SK-N-SH (cell line): ENCODE results near the gene TIAM1. TPM values are rescaled to one million over a fixed set of nuclear protein-coding genes. Genes with fewer than 3 reads are reported as not detected.

Source experiments
- CTCF ChIA-PET: fragments of 300-600, 350-600 bp; formaldehyde crosslinking; extraction: SDS; loops from one replicate; lab custom pipeline; 2021; lab: Yijun Ruan, JAX
- POLR2A ChIA-PET: fragments of 350-600 bp; sonication (Branson Sonifier 250); formaldehyde crosslinking; extraction: SDS; loops from one replicate; lab custom pipeline; 2020; ENCODE audit warnings: antibody characterized with exemption, inconsistent platforms; lab: Yijun Ruan, JAX
- DNase-seq: peaks from one replicate; pipeline ENCODE4 v3.0.0; 2012
- H2AFZ ChIP-seq: fragments of 200-600 bp; sonication (generic); 2 replicates; pipeline ENCODE4 v1.8.1; 2016; ENCODE audit warnings: antibody characterized with exemption, mild to moderate bottlenecking, low read depth
- H3F3A ChIP-seq: fragments of 200-600 bp; sonication (generic); replicated peaks from 2 replicates; pipeline ENCODE3; 2016; ENCODE audit warnings: antibody characterized with exemption, mild to moderate bottlenecking; ENCODE audit not compliant: insufficient read depth
- H3K27ac ChIP-seq, 2 experiments: fragments of 200-500 bp in 1 of 2; fragments of 200-600 bp in 1 of 2; sonication (Bioruptor generic) in 1 of 2; sonication (generic), shearing (Covaris generic) in 1 of 2; 2 replicates each; pipeline versions ENCODE4 v1.5.1 to v1.6.1; 2014 to 2016; ENCODE audit warnings: low read depth in 2 of 2, inconsistent platforms in 1 of 2, low read length in 1 of 2, mild to moderate bottlenecking in 1 of 2, mixed read lengths in 1 of 2
- H3K27me3 ChIP-seq: fragments of 200-600 bp; sonication (generic), shearing (Covaris generic); 2 replicates; pipeline ENCODE4 v1.6.1; 2016; ENCODE audit warnings: mixed run types; ENCODE audit not compliant: insufficient read depth
- H3K36me3 ChIP-seq, 2 experiments: fragments of 200-500 bp in 1 of 2; fragments of 200-600 bp in 1 of 2; sonication (Bioruptor generic) in 1 of 2; sonication (generic) in 1 of 2; replicated peaks in 1 of 2; 2 replicates each; pipeline versions ENCODE3 to v1.5.1; 2014 to 2016; ENCODE audit warnings: low read length in 1 of 2, mild to moderate bottlenecking in 1 of 2; ENCODE audit not compliant: insufficient read depth in 2 of 2, control insufficient read depth in 1 of 2
- H3K4me1 ChIP-seq, 2 experiments: fragments of 200-500 bp in 1 of 2; fragments of 200-600 bp in 1 of 2; sonication (Bioruptor generic) in 1 of 2; sonication (generic), shearing (Covaris generic) in 1 of 2; 2 replicates each; pipeline versions ENCODE4 v1.5.1 to v1.6.1; 2014 to 2016; ENCODE audit warnings: low read depth in 1 of 2, low read length in 1 of 2, mixed run types in 1 of 2; ENCODE audit not compliant: insufficient read depth in 2 of 2, control insufficient read depth in 1 of 2
- H3K4me2 ChIP-seq: fragments of 200-600 bp; sonication (generic), shearing (Covaris generic); 2 replicates; pipeline ENCODE4 v1.6.1; 2017; ENCODE audit warnings: mixed run types
- H3K4me3 ChIP-seq, 2 experiments: fragments of 200-500 bp in 1 of 2; fragments of 200-600 bp in 1 of 2; sonication (Bioruptor generic) in 1 of 2; sonication (generic), shearing (Covaris generic) in 1 of 2; 2 replicates each; pipeline versions ENCODE4 v1.5.1 to v1.8.1; 2014 to 2016; ENCODE audit warnings: low read depth in 2 of 2, inconsistent platforms in 1 of 2, low read length in 1 of 2, mild to moderate bottlenecking in 1 of 2, mixed read lengths in 1 of 2, moderate library complexity in 1 of 2
- H3K79me2 ChIP-seq: fragments of 200-600 bp; sonication (generic); 2 replicates; pipeline ENCODE4 v1.8.1; 2017; ENCODE audit warnings: mild to moderate bottlenecking; ENCODE audit not compliant: insufficient read depth
- H3K9ac ChIP-seq: fragments of 200-600 bp; sonication (generic); 2 replicates; pipeline ENCODE4 v1.6.1; 2017; ENCODE audit warnings: mixed run types
- H3K9me2 ChIP-seq: fragments of 200-600 bp; sonication (generic); 2 replicates; pipeline ENCODE4 v1.6.1; 2017; ENCODE audit warnings: mixed run types
- H3K9me3 ChIP-seq: fragments of 200-600 bp; sonication (generic); 2 replicates; pipeline ENCODE4 v1.6.1; 2017; ENCODE audit warnings: mixed run types, mild to moderate bottlenecking, moderate library complexity
- H4K20me1 ChIP-seq: fragments of 200-600 bp; sonication (generic); 2 replicates; pipeline ENCODE4 v1.6.1; 2017; ENCODE audit warnings: mild to moderate bottlenecking, mixed run types; ENCODE audit not compliant: insufficient read depth
- CHD2 ChIP-seq: fragments of 150-350 bp; IDR thresholded peaks from 2 replicates; pipeline ENCODE4 v1.6.1; 2018; ENCODE audit warnings: low read length; ENCODE audit not compliant: partially characterized antibody
- ELF1 ChIP-seq: IDR thresholded peaks from 2 replicates; pipeline ENCODE4 v1.4.0; 2012
- EZH2phosphoT487 ChIP-seq: fragments of 200-600 bp; sonication (generic); IDR thresholded peaks from 2 replicates; pipeline ENCODE4 v1.6.1; 2017; ENCODE audit warnings: low read depth, mixed run types, mild to moderate bottlenecking, antibody characterized with exemption, moderate library complexity, borderline replicate concordance
- GABPA ChIP-seq: IDR thresholded peaks from 2 replicates; pipeline ENCODE4 v1.4.0; 2012; ENCODE audit warnings: low read depth, mild to moderate bottlenecking
- JUND ChIP-seq: IDR thresholded peaks from 2 replicates; pipeline ENCODE4 v1.4.0; 2012
- MEF2A ChIP-seq: IDR thresholded peaks from 2 replicates; pipeline ENCODE4 v1.4.0; 2012; ENCODE audit warnings: low read depth, borderline replicate concordance
- NRF1 ChIP-seq: IDR thresholded peaks from 2 replicates; pipeline ENCODE4 v1.6.1; 2012; ENCODE audit warnings: low read depth, mild to moderate bottlenecking, low read length
- POLR2AphosphoS5 ChIP-seq: IDR thresholded peaks from 2 replicates; pipeline ENCODE4 v1.6.1; 2012; ENCODE audit warnings: low read depth, low read length
- RAD21 ChIP-seq: IDR thresholded peaks from 2 replicates; pipeline ENCODE4 v1.6.1; 2012; ENCODE audit warnings: mild to moderate bottlenecking, low read length
- RCOR1 ChIP-seq: fragments of 150-350 bp; IDR thresholded peaks from 2 replicates; pipeline ENCODE4 v1.6.1; 2017; ENCODE audit warnings: antibody characterized with exemption, low read length
- RFX5 ChIP-seq: IDR thresholded peaks from 2 replicates; pipeline ENCODE4 v1.6.1; 2012; ENCODE audit warnings: mild to moderate bottlenecking, improper control_type of control experiment, low read length
- RXRA ChIP-seq: IDR thresholded peaks from 2 replicates; pipeline ENCODE4 v1.4.0; 2012; ENCODE audit warnings: low read depth, mild to moderate bottlenecking, borderline replicate concordance
- SMC3 ChIP-seq: IDR thresholded peaks from 2 replicates; pipeline ENCODE4 v1.6.1; 2012; ENCODE audit warnings: low read depth, low read length, improper control_type of control experiment
- TAF1 ChIP-seq: IDR thresholded peaks from 2 replicates; pipeline ENCODE4 v1.6.1; 2012; ENCODE audit warnings: low read depth, mild to moderate bottlenecking, low read length, moderate library complexity, borderline replicate concordance
- TEAD4 ChIP-seq: IDR thresholded peaks from 2 replicates; pipeline ENCODE4 v1.4.0; 2012; ENCODE audit warnings: mild to moderate bottlenecking, borderline replicate concordance; ENCODE audit not compliant: insufficient read depth
- YY1 ChIP-seq: IDR thresholded peaks from 2 replicates; pipeline ENCODE4 v1.4.0; 2012; ENCODE audit warnings: low read depth, mild to moderate bottlenecking
- WGBS: methylation state at CpG from one replicate; pipeline ENCODE4 v1.1.6; 2017; ENCODE audit warnings: low lambda C conversion rate; 5-methylcytosine and 5-hydroxymethylcytosine counted together
- polyA plus RNA-seq, 3 experiments: library from polyadenylated mRNA; depleted of rRNA; stranded (reverse); fragments of >200 nt; gene quantifications; 2 replicates each; pipeline ENCODE4 v1.2.3, GENCODE V29; 2012
- TF ChIP-seq, protein P1 (sequence below): fragments of 150-350 bp; IDR thresholded peaks from 2 replicates; pipeline ENCODE4 v1.6.1; 2017; ENCODE audit warnings: antibody characterized with exemption, low read length, low read depth, borderline replicate concordance
- TF ChIP-seq, protein P2 (sequence below): IDR thresholded peaks from 2 replicates; pipeline ENCODE4 v1.4.0; 2012; ENCODE audit warnings: low read depth, borderline replicate concordance
- TF ChIP-seq, protein P3 (sequence below): IDR thresholded peaks from 2 replicates; pipeline ENCODE4 v1.6.1; 2012; ENCODE audit warnings: mild to moderate bottlenecking, low read depth, low read length, moderate library complexity

Gene TIAM1
- polyA plus RNA-seq, 1 of the 3 experiments (the other 2 are of a cell fraction), result 1.7 TPM

DNA sequence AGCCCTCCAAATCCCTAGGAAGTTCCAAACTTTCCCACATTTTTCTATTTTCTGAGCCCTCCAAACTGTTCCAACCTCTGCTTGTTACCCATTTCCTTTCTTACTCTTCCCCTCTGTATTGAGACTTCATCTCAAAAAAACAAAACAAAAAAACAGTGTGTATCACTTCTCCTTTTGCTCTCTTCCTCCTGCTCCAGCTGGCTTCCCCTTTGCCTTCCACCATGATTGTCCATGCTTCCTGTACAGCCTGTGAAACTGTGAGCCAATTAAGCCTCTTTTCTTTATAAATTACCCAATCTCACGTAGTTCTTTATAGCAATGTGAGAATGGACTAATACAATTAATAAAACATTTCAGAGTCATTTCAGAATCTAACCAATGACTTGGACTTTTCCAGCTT lies 236.2 kb downstream of the TIAM1 start (continued):
- TF ChIP-seq RXRA (no peak), POLR2AphosphoS5 (no peak)

DNA sequence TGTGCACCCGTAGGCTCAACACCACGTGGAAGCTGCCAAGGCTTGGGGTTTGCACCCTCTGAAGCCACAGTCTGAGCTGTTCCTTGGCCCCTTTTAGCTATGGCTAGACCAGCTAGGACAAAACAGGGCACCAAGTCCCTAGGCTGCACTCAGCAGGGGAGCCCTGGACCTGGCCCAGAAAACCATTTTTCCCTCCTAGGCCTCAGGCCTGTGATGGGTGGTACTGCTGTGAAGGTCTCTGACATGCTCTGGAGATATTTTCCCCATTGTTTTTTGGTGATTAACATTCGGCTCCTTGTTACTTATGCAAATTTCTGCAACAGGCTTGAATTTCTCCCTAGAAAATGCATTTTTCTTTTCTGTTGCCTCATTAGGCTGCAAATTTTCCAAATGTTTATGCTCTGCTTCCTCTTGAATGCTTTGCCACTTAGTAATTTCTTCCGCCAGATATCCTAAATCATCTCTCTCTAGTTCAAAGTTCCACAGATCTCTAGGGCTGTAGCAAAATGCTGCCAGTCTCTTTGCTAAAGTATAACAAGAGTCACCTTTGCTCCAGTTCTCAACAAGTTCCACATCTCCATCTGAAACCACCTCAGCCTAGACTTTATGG lies 236.8 kb downstream of the TIAM1 start:
- Histone ChIP-seq H3F3A (no peaks in the 10 kb centered on the region), H3K4me2 (no peak overlapping the region), H3K4me1 (peaks cover 0 to 2% of the 10 kb centered on the region in 2 experiments; a peak in 1 of 4 replicates), H3K27ac (no peak overlapping the region), H3K4me3 (no peak overlapping the region), H3K36me3 (no peaks in the 10 kb centered on the region), H4K20me1 (no peaks in the 10 kb centered on the region), H3K9me2 (no peaks in the 10 kb centered on the region), H3K9ac (no peak overlapping the region), H2AFZ (no peak overlapping the region), H3K79me2 (no peaks in the 10 kb centered on the region), H3K9me3 (no peaks in the 10 kb centered on the region), H3K27me3 (no peaks in the 10 kb centered on the region)
- ChIA-PET CTCF (interaction anchor here (1.3 to 6.2 kb wide), 6 partner anchors 8 to 83 kb away, joined by 3 to 114 read pairs (median 12); no protein-coding TSS in a partner anchor), POLR2A (no interaction called here)
- 64% methylated on average over 2 of the region's 4 CpGs for WGBS
- no peak for DNase-seq
- TF ChIP-seq TAF1, result no peak
- TF ChIP-seq MEF2A, result no peak
- TF ChIP-seq, protein P1, sequence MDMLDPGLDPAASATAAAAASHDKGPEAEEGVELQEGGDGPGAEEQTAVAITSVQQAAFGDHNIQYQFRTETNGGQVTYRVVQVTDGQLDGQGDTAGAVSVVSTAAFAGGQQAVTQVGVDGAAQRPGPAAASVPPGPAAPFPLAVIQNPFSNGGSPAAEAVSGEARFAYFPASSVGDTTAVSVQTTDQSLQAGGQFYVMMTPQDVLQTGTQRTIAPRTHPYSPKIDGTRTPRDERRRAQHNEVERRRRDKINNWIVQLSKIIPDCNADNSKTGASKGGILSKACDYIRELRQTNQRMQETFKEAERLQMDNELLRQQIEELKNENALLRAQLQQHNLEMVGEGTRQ, result no peak
- no peak for TF ChIP-seq TEAD4
- no peak for TF ChIP-seq RFX5
- TF ChIP-seq, protein P2, sequence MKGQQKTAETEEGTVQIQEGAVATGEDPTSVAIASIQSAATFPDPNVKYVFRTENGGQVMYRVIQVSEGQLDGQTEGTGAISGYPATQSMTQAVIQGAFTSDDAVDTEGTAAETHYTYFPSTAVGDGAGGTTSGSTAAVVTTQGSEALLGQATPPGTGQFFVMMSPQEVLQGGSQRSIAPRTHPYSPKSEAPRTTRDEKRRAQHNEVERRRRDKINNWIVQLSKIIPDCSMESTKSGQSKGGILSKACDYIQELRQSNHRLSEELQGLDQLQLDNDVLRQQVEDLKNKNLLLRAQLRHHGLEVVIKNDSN, result no peak
- TF ChIP-seq JUND, result no peak
- TF ChIP-seq CHD2, result no peak
- TF ChIP-seq NRF1, result no peak
- no peak for TF ChIP-seq GABPA
- TF ChIP-seq RCOR1, result no peak
- no peak for TF ChIP-seq YY1

DNA sequence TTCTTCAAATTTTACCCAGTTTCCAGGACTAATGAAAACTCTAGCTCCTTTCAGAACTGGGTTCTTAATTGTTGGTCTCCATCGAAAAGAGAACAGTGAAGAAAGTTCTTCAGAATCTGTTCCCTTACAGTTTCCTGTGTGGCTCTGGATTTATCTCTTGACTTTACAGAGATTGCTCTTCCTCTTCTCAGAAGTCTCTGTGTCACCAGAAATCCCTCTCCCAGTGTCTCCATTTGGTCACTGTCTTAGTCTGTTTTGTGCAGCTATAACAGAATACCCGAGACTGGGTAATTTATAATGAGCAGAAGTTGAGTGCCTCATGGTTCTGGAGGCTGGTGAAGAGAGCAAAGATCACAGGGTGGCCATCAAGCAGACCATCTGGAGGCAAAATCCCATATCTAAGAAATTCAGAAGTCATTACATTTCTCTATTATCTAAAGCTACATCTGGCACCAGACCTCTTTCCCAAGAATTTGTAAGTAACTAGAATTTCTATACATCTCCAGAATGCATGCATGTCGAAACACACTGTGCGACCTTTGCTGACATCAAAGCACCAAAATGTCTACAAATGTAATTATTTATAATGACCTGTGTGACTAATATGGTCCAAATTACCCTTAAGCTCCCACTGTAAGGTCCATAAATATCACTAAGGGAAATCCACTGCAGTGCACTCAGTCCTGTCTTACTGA lies 240.3 kb downstream of the TIAM1 start:
- H3K4me1 ChIP-seq, result no peaks in the 10 kb centered on the region
- ChIA-PET POLR2A (no interaction called here), CTCF (interaction anchor here (0.7 to 9.9 kb wide), 5 partner anchors 25 to 501 kb away, joined by 3 to 139 read pairs (median 3); no protein-coding TSS in a partner anchor)
- H3K9me2 ChIP-seq, result no peaks in the 10 kb centered on the region
- no peak overlapping the region for H3K9ac ChIP-seq
- H3K27ac ChIP-seq, result no peak overlapping the region
- H3K27me3 ChIP-seq, result no peaks in the 10 kb centered on the region; the same call in 1 of the 2 replicates
- no peaks in the 10 kb centered on the region for H3K36me3 ChIP-seq
- DNase-seq, result no peak
- no peaks in the 10 kb centered on the region for H4K20me1 ChIP-seq
- no peaks in the 10 kb centered on the region for H3F3A ChIP-seq
- no peaks in the 10 kb centered on the region for H3K9me3 ChIP-seq
- no peak overlapping the region for H2AFZ ChIP-seq
- WGBS, result 50% methylated on average over 4 of the region's 4 CpGs
- H3K4me2 ChIP-seq, result no peak overlapping the region
- no peaks in the 10 kb centered on the region for H3K79me2 ChIP-seq
- H3K4me3 ChIP-seq, result no peak overlapping the region
- no peak for TF ChIP-seq ELF1
- TF ChIP-seq, protein P3, sequence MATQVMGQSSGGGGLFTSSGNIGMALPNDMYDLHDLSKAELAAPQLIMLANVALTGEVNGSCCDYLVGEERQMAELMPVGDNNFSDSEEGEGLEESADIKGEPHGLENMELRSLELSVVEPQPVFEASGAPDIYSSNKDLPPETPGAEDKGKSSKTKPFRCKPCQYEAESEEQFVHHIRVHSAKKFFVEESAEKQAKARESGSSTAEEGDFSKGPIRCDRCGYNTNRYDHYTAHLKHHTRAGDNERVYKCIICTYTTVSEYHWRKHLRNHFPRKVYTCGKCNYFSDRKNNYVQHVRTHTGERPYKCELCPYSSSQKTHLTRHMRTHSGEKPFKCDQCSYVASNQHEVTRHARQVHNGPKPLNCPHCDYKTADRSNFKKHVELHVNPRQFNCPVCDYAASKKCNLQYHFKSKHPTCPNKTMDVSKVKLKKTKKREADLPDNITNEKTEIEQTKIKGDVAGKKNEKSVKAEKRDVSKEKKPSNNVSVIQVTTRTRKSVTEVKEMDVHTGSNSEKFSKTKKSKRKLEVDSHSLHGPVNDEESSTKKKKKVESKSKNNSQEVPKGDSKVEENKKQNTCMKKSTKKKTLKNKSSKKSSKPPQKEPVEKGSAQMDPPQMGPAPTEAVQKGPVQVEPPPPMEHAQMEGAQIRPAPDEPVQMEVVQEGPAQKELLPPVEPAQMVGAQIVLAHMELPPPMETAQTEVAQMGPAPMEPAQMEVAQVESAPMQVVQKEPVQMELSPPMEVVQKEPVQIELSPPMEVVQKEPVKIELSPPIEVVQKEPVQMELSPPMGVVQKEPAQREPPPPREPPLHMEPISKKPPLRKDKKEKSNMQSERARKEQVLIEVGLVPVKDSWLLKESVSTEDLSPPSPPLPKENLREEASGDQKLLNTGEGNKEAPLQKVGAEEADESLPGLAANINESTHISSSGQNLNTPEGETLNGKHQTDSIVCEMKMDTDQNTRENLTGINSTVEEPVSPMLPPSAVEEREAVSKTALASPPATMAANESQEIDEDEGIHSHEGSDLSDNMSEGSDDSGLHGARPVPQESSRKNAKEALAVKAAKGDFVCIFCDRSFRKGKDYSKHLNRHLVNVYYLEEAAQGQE, result no peak
- TF ChIP-seq POLR2AphosphoS5, result no peak
- TF ChIP-seq, protein P1, result no peak
- no peak for TF ChIP-seq GABPA
- TF ChIP-seq RAD21, result no peak
- TF ChIP-seq TAF1, result no peak
- TF ChIP-seq JUND, result no peak
- no peak for TF ChIP-seq TEAD4
- no peak for TF ChIP-seq SMC3
- TF ChIP-seq EZH2phosphoT487, result no peak
